ENCODE results near the gene ZNF609.

- TF ChIP-seq SUZ12 (IDR thresholded peaks at IDR 0.05; ENCODE audit: extremely low read depth, insufficient read depth, insufficient read length) (no peak), YY1 (IDR thresholded peaks at IDR 0.05; ENCODE audit: insufficient read depth, insufficient read length) (no peak), ZNF274 (IDR thresholded peaks at IDR 0.05; ENCODE audit: low read depth, low read length) (no peak)
These were observed 228.4 kb downstream of the ZNF609 start for GRCh38 chr15:64688770-64689169.
